Right lobe of liver (tissue), 4 donors: ENCODE data around the gene PCSK2.

Experiments used
- CTCF ChIP-seq, 4 donors: fragments of 200-600 bp in 3 of 4; fragments of 450-650 bp in 1 of 4; IDR thresholded peaks; one replicate each; pipeline versions ENCODE4 v1.5.1 to v1.8.0; 2016 to 2022; ENCODE audit warnings: antibody characterized with exemption in 4 of 4, mild to moderate bottlenecking in 2 of 4
- POLR2A ChIP-seq: fragments of 450-650 bp; IDR thresholded peaks from one replicate; pipeline ENCODE4 v1.6.1; 2017; ENCODE audit warnings: antibody characterized with exemption, mild to moderate bottlenecking
- donor health status: DM: no; HTN: no; CAD: no.
- donor health status: DM: no; HTN: no; CAD: no.
- donor health status: DM: no; HTN: yes; CAD: no.

- no peak for TF ChIP-seq POLR2A
- no peak for TF ChIP-seq CTCF (IDR thresholded peaks at IDR 0.05)
Measured at GRCh38 chr20:17531665-17532025, 304.8 kb downstream of the PCSK2 start.
